ENCODE data around the gene ABHD16B.

GRCh38 chr20:63857764-63858392 is 3.4 kb upstream of the ABHD16B start:
- TF ChIP-seq ZNF274 (IDR thresholded peaks at IDR 0.05; ENCODE audit: low read depth, low read length): no peak
- no peak for TF ChIP-seq YY1 (IDR thresholded peaks at IDR 0.05; ENCODE audit: insufficient read depth, insufficient read length)
- TF ChIP-seq SUZ12 (IDR thresholded peaks at IDR 0.05; ENCODE audit: extremely low read depth, insufficient read depth, insufficient read length): no peak
